Smooth muscle cell (in vitro differentiated cells): Measurements from ENCODE around the gene ISX. TPM values are rescaled to one million over a fixed set of nuclear protein-coding genes. Genes with fewer than 3 reads are reported as not detected.

Source experiments
- DNase-seq: peaks from one replicate; lab custom pipeline; 2025; ENCODE audit not compliant: unreplicated experiment; lab: John Stamatoyannopoulos, UW
- H2AFZ ChIP-seq: fragments of 200-600 bp; sonication (generic); 2 replicates; pipeline ENCODE4 v1.6.0; 2016; ENCODE audit warnings: antibody characterized with exemption, low read depth, mild to moderate bottlenecking
- H3F3A ChIP-seq: fragments of 200-600 bp; sonication (generic); 2 replicates; pipeline ENCODE4 v1.6.0; 2017; ENCODE audit warnings: antibody characterized with exemption, low read depth
- H3K27ac ChIP-seq: fragments of 200-600 bp; sonication (generic); 2 replicates; pipeline ENCODE4 v1.5.1; 2016; ENCODE audit warnings: low read depth, mild to moderate bottlenecking
- H3K27me3 ChIP-seq: fragments of 200-600 bp; sonication (generic); 2 replicates; pipeline ENCODE4 v1.6.1; 2016; ENCODE audit warnings: low read depth, mild to moderate bottlenecking
- H3K36me3 ChIP-seq: fragments of 200-600 bp; sonication (generic); 2 replicates; pipeline ENCODE4 v1.5.1; 2016; ENCODE audit warnings: low read depth
- H3K4me1 ChIP-seq: fragments of 200-600 bp; sonication (generic); 2 replicates; pipeline ENCODE4 v1.5.1; 2016; ENCODE audit warnings: low read depth
- H3K4me2 ChIP-seq: fragments of 200-600 bp; sonication (generic); 2 replicates; pipeline ENCODE4 v1.6.0; 2016; ENCODE audit warnings: mild to moderate bottlenecking
- H3K4me3 ChIP-seq: fragments of 200-600 bp; sonication (generic); 2 replicates; pipeline ENCODE4 v1.5.1; 2016; ENCODE audit warnings: mild to moderate bottlenecking
- H3K79me2 ChIP-seq: fragments of 200-600 bp; sonication (generic); 2 replicates; pipeline ENCODE4 v1.6.0; 2016; ENCODE audit warnings: low read depth, mild to moderate bottlenecking
- H3K9ac ChIP-seq: fragments of 200-600 bp; sonication (generic); 2 replicates; pipeline ENCODE4 v1.6.0; 2016; ENCODE audit warnings: low read depth
- H3K9me3 ChIP-seq: fragments of 200-600 bp; sonication (generic); replicated peaks from 2 replicates; pipeline ENCODE4 v1.5.1; 2016; ENCODE audit warnings: low read depth
- H4K20me1 ChIP-seq: fragments of 200-600 bp; sonication (generic); 2 replicates; pipeline ENCODE4 v1.6.0; 2016; ENCODE audit warnings: low read depth
- CTCF ChIP-seq: fragments of 200-600 bp; sonication (generic); IDR thresholded peaks from 2 replicates; pipeline ENCODE4 v1.5.1; 2017; ENCODE audit warnings: borderline replicate concordance, mild to moderate bottlenecking, antibody characterized with exemption; ENCODE audit not compliant: insufficient read depth, poor library complexity, severe bottlenecking
- WGBS: methylation state at CpG from one replicate; pipeline ENCODE4 v1.1.7; 2016; ENCODE audit warnings: low lambda C conversion rate; 5-methylcytosine and 5-hydroxymethylcytosine counted together
- polyA plus RNA-seq: library from polyadenylated mRNA; unstranded; fragments of >200 nt; fragmentation: Nextera tagmentation; extraction: Ambion mirVana; gene quantifications from 2 replicates; pipeline ENCODE4 v1.2.1, GENCODE V29; 2016
- total RNA-seq: library from RNA; depleted of rRNA; stranded (reverse); fragments of >200 nt; gene quantifications from 2 replicates; pipeline ENCODE4 v1.2.3, GENCODE V29; 2014

Gene ISX
- total and polyA plus RNA-seq, 2 experiments from 2014 or later = not detected

DNA sequence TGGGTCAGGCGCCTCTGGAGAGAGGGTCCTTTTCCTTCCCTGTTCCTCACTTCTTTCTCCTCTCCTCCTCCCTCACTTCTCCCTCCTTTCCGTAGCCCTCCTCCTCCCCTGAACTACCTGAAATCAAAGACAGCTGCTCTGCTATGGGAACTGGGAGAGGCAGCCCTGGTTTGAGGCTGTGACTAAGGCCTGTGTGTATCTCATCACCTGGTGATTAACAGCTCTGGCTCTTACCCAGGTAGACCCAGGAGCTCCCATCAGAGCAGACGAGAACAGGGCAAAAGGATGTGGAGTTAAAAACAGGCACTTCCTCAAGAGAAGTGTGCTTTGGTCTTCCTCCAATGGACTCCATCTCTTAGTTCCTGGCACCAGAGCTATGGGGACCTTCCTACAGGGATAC, 5.8 kb downstream of the ISX start:
- TF ChIP-seq CTCF = no peak
- H3K36me3 ChIP-seq = no peaks in the 10 kb centered on the region
- H3F3A ChIP-seq = no peaks in the 10 kb centered on the region
- H4K20me1 ChIP-seq = no peaks in the 10 kb centered on the region
- no peaks in the 10 kb centered on the region for H3K79me2 ChIP-seq
- 89% methylated on average over 3 of the region's 3 CpGs for WGBS
- no peak overlapping the region for H2AFZ ChIP-seq
- no peak overlapping the region for H3K27ac ChIP-seq
- H3K27me3 ChIP-seq = no peaks in the 10 kb centered on the region
- DNase-seq = no peak
- no peak overlapping the region for H3K4me2 ChIP-seq
- H3K4me1 ChIP-seq = no peaks in the 10 kb centered on the region
- H3K4me3 ChIP-seq = no peak overlapping the region
- no peak overlapping the region for H3K9ac ChIP-seq
- no peaks in the 10 kb centered on the region for H3K9me3 ChIP-seq

DNA sequence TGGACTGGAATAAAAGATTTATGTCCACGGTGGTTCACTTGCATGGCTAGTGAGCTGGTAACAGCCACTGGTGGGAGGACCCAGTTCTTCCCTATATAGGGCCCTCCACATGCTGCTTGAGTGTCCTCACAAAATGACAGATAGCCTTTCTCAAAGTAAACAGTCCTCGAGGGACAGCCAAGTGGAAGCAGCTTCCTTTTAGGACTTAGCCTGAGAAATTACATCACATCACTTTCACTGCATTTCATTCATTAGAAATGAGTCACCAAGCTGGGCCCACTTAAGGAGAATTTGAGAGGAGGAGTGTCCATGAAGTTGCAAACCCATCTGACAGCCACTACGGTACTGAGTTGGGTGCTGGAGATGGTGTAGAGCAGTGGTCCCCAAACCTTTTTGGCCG, 7.0 kb downstream of the ISX start:
- no peak overlapping the region for H3K4me2 ChIP-seq
- H3K27ac ChIP-seq = no peak overlapping the region
- 61% methylated on average over 4 of the region's 4 CpGs for WGBS
- no peaks in the 10 kb centered on the region for H3K4me1 ChIP-seq
- no peaks in the 10 kb centered on the region for H3F3A ChIP-seq
- no peaks in the 10 kb centered on the region for H3K36me3 ChIP-seq
- H3K27me3 ChIP-seq = no peaks in the 10 kb centered on the region
- no peaks in the 10 kb centered on the region for H4K20me1 ChIP-seq
- TF ChIP-seq CTCF = no peak
- DNase-seq = no peak
- no peaks in the 10 kb centered on the region for H3K9me3 ChIP-seq
- H2AFZ ChIP-seq = no peak overlapping the region
- no peak overlapping the region for H3K9ac ChIP-seq
- no peak overlapping the region for H3K4me3 ChIP-seq
- H3K79me2 ChIP-seq = no peaks in the 10 kb centered on the region

DNA sequence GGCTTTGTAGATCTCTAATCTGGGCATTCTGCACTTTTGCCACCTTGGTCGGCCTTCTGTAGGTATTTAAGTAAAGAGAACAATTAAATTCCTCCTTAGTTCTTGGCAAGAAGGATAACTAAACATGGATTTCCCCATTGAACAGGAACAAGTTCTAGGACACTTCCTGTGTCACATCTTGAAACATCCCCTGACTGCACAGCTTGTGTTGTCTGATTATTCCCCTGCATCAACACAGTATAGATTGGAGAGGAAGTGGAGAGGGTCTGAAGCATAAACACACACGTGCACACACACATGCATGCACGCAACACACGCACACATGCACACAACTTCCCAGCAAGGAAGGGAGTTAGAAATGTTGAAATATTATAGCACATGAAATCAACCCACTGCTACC, 8.6 kb downstream of the ISX start:
- no peak overlapping the region for H3K27ac ChIP-seq
- 85% methylated on average over 4 of the region's 4 CpGs for WGBS
- no peaks in the 10 kb centered on the region for H3K79me2 ChIP-seq
- no peak for DNase-seq
- no peaks in the 10 kb centered on the region for H3K27me3 ChIP-seq
- TF ChIP-seq CTCF = no peak
- H3K36me3 ChIP-seq = no peaks in the 10 kb centered on the region
- no peaks in the 10 kb centered on the region for H3K9me3 ChIP-seq
- H3F3A ChIP-seq = no peaks in the 10 kb centered on the region
- no peaks in the 10 kb centered on the region for H3K4me1 ChIP-seq
- no peak overlapping the region for H3K4me3 ChIP-seq
- no peak overlapping the region for H2AFZ ChIP-seq
- H3K4me2 ChIP-seq = no peak overlapping the region
- no peaks in the 10 kb centered on the region for H4K20me1 ChIP-seq
- H3K9ac ChIP-seq = no peak overlapping the region

DNA sequence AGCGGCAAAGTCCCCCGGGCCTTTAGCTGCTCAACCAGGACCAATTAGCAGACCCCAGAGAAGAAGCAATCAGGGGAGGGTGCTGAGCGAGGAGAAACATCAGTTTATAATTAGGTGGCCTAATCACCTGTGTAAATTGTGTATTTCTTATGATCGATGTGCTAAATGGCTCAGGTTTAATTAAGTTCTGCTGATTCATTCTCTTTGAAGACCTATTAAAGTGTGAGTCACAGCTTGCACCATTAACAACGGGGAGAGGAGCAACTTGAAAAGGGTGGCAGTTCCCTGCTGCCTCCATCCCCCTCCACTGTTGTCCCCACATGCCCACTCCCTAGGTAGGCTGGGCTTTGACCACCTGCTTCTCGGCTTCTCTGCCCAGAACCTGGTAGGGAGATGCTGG, 10.7 kb downstream of the ISX start:
- no peaks in the 10 kb centered on the region for H3F3A ChIP-seq
- peaks cover 6% of the 10 kb centered on the region for H3K27me3 ChIP-seq
- H4K20me1 ChIP-seq = no peaks in the 10 kb centered on the region
- DNase-seq = no peak
- no peak overlapping the region for H3K4me2 ChIP-seq
- no peak for TF ChIP-seq CTCF
- no peak overlapping the region for H3K9ac ChIP-seq
- 64% methylated on average over 6 of the region's 6 CpGs for WGBS
- no peak overlapping the region for H3K27ac ChIP-seq
- no peaks in the 10 kb centered on the region for H3K79me2 ChIP-seq
- H3K9me3 ChIP-seq = no peaks in the 10 kb centered on the region
- no peaks in the 10 kb centered on the region for H3K4me1 ChIP-seq
- H3K36me3 ChIP-seq = no peaks in the 10 kb centered on the region
- no peak overlapping the region for H2AFZ ChIP-seq
- no peak overlapping the region for H3K4me3 ChIP-seq
